ENCODE measurements around the gene TOMM22. TPM values are rescaled to one million over a fixed set of nuclear protein-coding genes. Genes with fewer than 3 reads are reported as not detected.

Gene TOMM22
- total RNA-seq, 2 donors from 2014 or later = 109 to 153 TPM

DNA sequence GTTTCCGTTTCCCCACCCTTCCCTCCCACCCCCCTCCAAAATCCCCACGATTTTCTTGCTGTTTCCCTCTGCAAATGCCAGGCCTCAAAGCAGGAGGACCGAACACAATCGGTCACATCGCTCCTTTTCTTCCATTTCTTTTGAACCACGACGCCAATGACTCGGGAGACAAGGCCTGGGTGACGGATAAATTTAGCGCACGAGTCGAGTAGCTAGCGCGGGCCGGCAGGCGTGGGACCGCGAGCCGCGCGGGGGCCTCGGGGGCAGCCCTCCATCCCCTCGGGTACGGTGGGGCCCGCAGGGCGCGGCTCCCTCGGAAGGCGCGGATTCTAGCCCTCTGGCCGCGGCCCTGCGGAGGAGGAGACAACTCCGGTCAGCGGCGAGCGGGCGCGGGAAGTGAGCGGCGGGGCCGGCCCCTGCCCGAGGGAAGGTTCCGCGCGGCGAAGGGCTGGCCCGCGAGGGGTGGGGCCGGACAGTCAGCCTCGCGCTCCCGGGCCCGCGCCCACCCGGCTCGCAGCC lies 18.6 kb downstream of the TOMM22 start:
- ATAC-seq = peak; percentile 57 to 67
- Mint-ChIP-seq H3K4me1 (ENCODE audit: low read depth in 2 of 2) (peaks cover 48 to 50% of the 10 kb centered on the region in 2 donors), H3K4me3 (peak overlapping the region; percentile 86), H3K27ac (peak overlapping the region; percentile 80 to 92), H3K9me3 (no peaks in the 10 kb centered on the region), H3K36me3 (peaks cover 7% of the 10 kb centered on the region), H3K27me3 (no peaks in the 10 kb centered on the region)
- DNase-seq (ENCODE audit: low spot score) = no peak

GRCh38 chr22:38700789-38701628 lies 19.3 kb downstream of the TOMM22 start, which contains the start of gene JOSD1:
TSS of gene JOSD1 (minus strand) at chr22:38700943. CDS start at chr22:38699987, 956 bp downstream.
- Mint-ChIP-seq H3K27me3 (no peaks in the 10 kb centered on the region), H3K4me3 (peak within 1 kb of the TSS; percentile 86), H3K4me1 (ENCODE audit: low read depth in 2 of 2) (peaks cover 50 to 53% of the 10 kb centered on the region in 2 donors), H3K36me3 (peaks cover 7% of the 10 kb centered on the region), H3K9me3 (no peaks in the 10 kb centered on the region), H3K27ac (peak within 1 kb of the TSS; percentile 80 to 92)
- ATAC-seq (peak; percentile 69 to 75), DNase-seq (ENCODE audit: low spot score) (peak; percentile 95)

- H3K36me3 Mint-ChIP-seq = peaks cover 8% of the 10 kb centered on the region
- no peak for DNase-seq (ENCODE audit: low spot score)
- H3K27me3 Mint-ChIP-seq = no peaks in the 10 kb centered on the region
- peaks cover 49 to 51% of the 10 kb centered on the region in 2 donors for H3K4me1 Mint-ChIP-seq (ENCODE audit: low read depth in 2 of 2)
- H3K9me3 Mint-ChIP-seq = no peaks in the 10 kb centered on the region
- peak overlapping the region; percentile 82 to 91 for H3K27ac Mint-ChIP-seq
- H3K4me3 Mint-ChIP-seq = peak overlapping the region; percentile 89
- ATAC-seq = no peak
Measured at GRCh38 chr22:38704654-38705234, 23.0 kb downstream of the TOMM22 start.

DNA sequence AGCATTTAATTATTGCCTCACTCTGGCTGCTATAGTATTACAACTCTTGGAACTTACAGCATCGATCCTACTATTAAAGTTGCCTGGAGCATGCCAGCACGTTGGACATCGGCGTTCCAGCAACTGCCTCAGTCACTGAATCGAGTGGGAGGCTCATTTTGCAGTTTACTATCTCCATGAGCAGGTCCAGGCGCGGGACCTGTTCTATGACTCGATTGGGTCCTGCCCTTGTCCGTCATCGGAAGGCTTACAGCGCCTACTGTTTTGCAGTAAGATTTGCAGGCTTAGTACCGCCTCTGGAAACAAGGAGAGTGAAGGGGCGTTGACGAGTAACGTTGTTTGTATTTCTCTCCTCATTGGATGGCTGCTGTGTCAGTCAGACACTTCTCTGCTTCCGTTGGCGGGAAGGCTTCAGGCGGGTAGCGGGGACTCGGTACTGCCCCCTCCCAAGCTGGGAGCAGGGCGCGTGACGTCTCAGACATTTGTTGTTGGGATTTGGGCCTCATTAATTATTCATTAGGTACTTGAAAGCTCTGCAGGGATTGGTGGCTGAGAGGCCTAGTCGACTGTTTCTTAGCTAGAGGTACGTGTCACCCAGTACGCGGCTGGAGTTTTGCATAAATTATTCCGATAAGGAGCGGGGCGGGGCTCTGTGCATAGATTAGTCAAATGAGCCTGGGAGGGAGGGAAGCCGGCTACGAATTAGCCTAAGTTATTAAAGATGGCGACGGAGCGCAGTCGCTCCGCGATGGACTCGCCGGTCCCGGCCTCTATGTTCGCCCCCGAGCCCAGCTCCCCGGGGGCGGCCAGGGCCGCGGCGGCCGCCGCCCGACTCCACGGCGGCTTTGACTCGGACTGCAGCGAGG lies 23.7 kb downstream of the TOMM22 start, which contains the start of gene GTPBP1:
TSS of gene GTPBP1 (plus strand) at position 710 of the 866 bp plus-strand sequence. CDS start at position 722, 12 bp downstream.
- H3K4me1 Mint-ChIP-seq (ENCODE audit: low read depth in 2 of 2) = peaks cover 43 to 49% of the 10 kb centered on the region in 2 donors

GRCh38 chr22:38706101-38706900 lies 24.5 kb downstream of the TOMM22 start:
- Mint-ChIP-seq H3K27ac (peak overlapping the region; percentile 82 to 96), H3K9me3 (no peaks in the 10 kb centered on the region), H3K27me3 (no peaks in the 10 kb centered on the region), H3K36me3 (peaks cover 13% of the 10 kb centered on the region), H3K4me3 (peak overlapping the region; percentile 97), H3K4me1 (ENCODE audit: low read depth in 2 of 2) (peaks cover 51 to 55% of the 10 kb centered on the region in 2 donors)
- DNase-seq (ENCODE audit: low spot score) (peak; percentile 69), ATAC-seq (no peak)

More for the DNA sequence above, 23.7 kb downstream of the TOMM22 start, which contains the start of gene GTPBP1:
- Mint-ChIP-seq H3K4me3 (peak within 1 kb of the TSS; percentile 97), H3K36me3 (peaks cover 8% of the 10 kb centered on the region), H3K9me3 (no peaks in the 10 kb centered on the region), H3K27me3 (no peaks in the 10 kb centered on the region), H3K27ac (peak within 1 kb of the TSS; percentile 82 to 96)
- ATAC-seq (peak; percentile 88 to 91), DNase-seq (ENCODE audit: low spot score) (peak; percentile 99)

DNA sequence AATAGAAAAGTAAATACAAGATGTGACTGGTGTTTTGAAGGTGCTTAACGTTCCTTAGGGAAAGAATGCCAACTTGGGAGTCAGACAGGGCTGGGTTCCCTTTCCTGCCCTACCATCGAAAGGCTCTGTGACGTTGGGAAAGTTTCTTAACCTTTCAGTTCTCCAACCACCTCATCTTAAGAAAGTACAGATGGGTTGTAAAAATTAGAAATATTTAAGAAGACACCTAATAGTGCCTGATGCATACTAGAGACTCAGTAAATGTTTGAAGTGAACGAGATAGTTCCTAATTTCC lies 25.1 kb downstream of the TOMM22 start:
- no peaks in the 10 kb centered on the region for H3K9me3 Mint-ChIP-seq
- no peaks in the 10 kb centered on the region for H3K27me3 Mint-ChIP-seq
- H3K36me3 Mint-ChIP-seq = peaks cover 13% of the 10 kb centered on the region
- DNase-seq (ENCODE audit: low spot score) (no peak), ATAC-seq (no peak)
- peak overlapping the region; percentile 82 to 96 for H3K27ac Mint-ChIP-seq
- peak overlapping the region; percentile 97 for H3K4me3 Mint-ChIP-seq
- peaks cover 50 to 53% of the 10 kb centered on the region in 2 donors for H3K4me1 Mint-ChIP-seq (ENCODE audit: low read depth in 2 of 2)

DNA sequence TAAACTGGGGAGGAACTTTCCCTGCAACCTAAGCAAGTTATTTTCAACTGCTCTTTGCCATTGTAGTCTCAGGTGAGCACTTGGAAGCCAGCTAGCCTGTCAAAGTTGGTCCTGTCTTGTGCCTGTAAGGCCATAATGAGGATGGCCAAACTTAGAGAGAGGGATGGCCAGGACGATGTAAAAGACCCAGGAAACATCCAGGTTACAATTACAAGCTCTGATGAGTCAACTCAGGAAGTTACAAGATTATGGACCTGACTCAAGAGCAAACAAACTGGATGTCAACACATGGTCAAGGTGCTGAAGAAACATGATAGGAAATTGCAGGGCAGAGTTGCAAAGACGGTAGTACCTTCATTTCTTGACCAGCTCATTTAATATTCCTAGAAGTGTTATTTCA lies 25.6 kb downstream of the TOMM22 start:
- peak overlapping the region; percentile 82 to 96 for H3K27ac Mint-ChIP-seq
- H3K9me3 Mint-ChIP-seq = no peaks in the 10 kb centered on the region
- H3K4me1 Mint-ChIP-seq (ENCODE audit: low read depth in 2 of 2) = peaks cover 55 to 58% of the 10 kb centered on the region in 2 donors
- no peak for DNase-seq (ENCODE audit: low spot score)
- peak overlapping the region; percentile 97 for H3K4me3 Mint-ChIP-seq
- no peaks in the 10 kb centered on the region for H3K27me3 Mint-ChIP-seq
- peaks cover 13% of the 10 kb centered on the region for H3K36me3 Mint-ChIP-seq
- ATAC-seq = no peak

GRCh38 chr22:38707984-38708383 lies 26.2 kb downstream of the TOMM22 start:
- peaks cover 58 to 65% of the 10 kb centered on the region in 2 donors for H3K4me1 Mint-ChIP-seq (ENCODE audit: low read depth in 2 of 2)
- no peaks in the 10 kb centered on the region for H3K9me3 Mint-ChIP-seq
- ATAC-seq (no peak), DNase-seq (ENCODE audit: low spot score) (no peak)
- H3K4me3 Mint-ChIP-seq = peak overlapping the region; percentile 97
- H3K27me3 Mint-ChIP-seq = no peaks in the 10 kb centered on the region
- peaks cover 13% of the 10 kb centered on the region for H3K36me3 Mint-ChIP-seq
- peak overlapping the region; percentile 82 to 96 for H3K27ac Mint-ChIP-seq

- Mint-ChIP-seq H3K36me3 (peaks cover 13% of the 10 kb centered on the region), H3K4me3 (peak overlapping the region; percentile 69)
Measured at GRCh38 chr22:38709306-38709705, 27.5 kb downstream of the TOMM22 start.

DNA sequence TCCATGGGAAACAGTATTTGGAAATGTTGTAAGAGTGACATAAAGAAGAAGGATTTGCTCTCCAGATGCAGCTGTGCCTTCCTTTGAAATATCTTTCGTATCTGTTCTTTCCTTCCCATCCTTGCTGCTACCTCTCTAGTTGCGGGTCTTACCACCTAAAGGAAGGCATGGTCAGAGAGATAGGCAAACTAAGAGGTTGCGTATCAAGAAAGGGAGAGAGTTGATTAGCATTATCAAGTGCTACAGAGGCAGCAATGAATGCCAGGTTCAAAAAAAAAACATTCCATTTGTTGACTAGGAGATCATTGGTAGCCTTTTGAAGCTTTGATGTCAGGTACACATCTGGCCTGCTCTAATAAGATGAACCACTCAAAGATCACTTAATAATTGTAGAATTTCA lies 28.6 kb downstream of the TOMM22 start:
- Mint-ChIP-seq H3K27ac (peak overlapping the region in 1 of 2 donors; percentile 57), H3K36me3 (peaks cover 13% of the 10 kb centered on the region), H3K4me1 (ENCODE audit: low read depth in 2 of 2) (peaks cover 74 to 79% of the 10 kb centered on the region in 2 donors), H3K9me3 (no peaks in the 10 kb centered on the region), H3K27me3 (no peaks in the 10 kb centered on the region), H3K4me3 (no peak overlapping the region)
- no peak for DNase-seq (ENCODE audit: low spot score)
- no peak for ATAC-seq

More at GRCh38 chr22:38709306-38709705, 27.5 kb downstream of the TOMM22 start:
- Mint-ChIP-seq H3K27ac (peak overlapping the region in 1 of 2 donors; percentile 96), H3K27me3 (no peaks in the 10 kb centered on the region), H3K9me3 (no peaks in the 10 kb centered on the region), H3K4me1 (ENCODE audit: low read depth in 2 of 2) (peaks cover 68 to 77% of the 10 kb centered on the region in 2 donors)
- ATAC-seq (no peak), DNase-seq (ENCODE audit: low spot score) (no peak)

DNA sequence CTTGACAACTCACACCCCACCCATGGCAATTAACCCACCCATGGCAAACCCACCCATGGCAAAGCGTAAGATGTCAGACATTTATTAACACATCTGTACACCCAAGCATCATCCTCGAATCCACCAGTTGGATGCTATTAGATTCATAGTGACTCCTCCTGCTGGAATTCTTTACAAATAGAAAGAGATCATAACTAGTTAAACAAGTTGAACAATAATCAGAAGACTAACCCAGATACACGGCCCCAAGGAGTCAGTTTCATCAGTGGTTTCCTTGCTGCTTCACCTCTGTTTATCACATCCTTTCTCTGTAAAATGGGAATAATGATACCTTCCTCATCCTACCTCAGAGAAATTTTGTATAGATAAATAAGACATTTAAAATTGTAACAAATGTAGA lies 29.1 kb downstream of the TOMM22 start:
- H3K4me1 Mint-ChIP-seq (ENCODE audit: low read depth in 2 of 2) = peaks cover 72 to 80% of the 10 kb centered on the region in 2 donors
- H3K4me3 Mint-ChIP-seq = no peak overlapping the region
- H3K36me3 Mint-ChIP-seq = peaks cover 13% of the 10 kb centered on the region
- DNase-seq (ENCODE audit: low spot score) (no peak), ATAC-seq (no peak)
- no peaks in the 10 kb centered on the region for H3K27me3 Mint-ChIP-seq
- no peaks in the 10 kb centered on the region for H3K9me3 Mint-ChIP-seq
- H3K27ac Mint-ChIP-seq = peak overlapping the region in 1 of 2 donors; percentile 57

DNA sequence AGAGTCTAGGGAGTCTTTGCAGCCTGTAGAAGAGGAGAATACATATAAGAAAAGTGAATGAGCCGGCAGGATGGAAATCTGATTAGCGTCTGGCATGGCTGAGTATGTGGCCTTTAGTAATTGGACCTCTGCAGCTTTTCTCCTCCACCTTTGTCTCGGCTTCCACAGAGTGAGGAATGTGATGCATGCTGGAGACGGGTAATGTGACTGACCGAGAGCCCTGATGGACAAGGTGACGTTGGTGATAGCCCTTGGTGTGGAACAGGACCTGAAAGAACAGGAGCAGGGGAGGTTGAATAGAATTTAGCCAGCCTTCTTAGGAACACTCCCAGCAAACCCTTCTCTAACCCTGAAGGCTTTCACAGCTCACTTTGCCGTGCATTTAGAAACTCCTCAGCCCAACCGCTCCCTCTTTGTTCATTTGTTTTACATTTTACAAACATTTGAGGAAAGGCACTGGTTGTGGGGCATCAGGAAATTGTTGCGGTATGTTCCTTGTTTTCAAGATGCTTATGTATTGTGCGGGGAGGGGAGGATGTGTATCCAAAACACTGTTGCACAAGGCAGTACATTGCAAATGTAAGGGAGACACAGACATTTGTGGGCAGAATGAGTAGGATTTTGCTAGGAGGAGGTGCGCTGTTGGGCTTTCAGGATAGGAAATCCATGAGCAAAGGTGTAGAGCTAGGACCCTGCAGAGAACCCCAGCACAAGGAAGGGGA lies 30.9 kb downstream of the TOMM22 start:
- H3K4me3 Mint-ChIP-seq = no peak overlapping the region

More for the DNA sequence above, 30.9 kb downstream of the TOMM22 start:
- DNase-seq (ENCODE audit: low spot score) (no peak), ATAC-seq (no peak)
- H3K27ac Mint-ChIP-seq = peak overlapping the region; percentile 6 to 47
- peaks cover 61 to 67% of the 10 kb centered on the region in 2 donors for H3K4me1 Mint-ChIP-seq (ENCODE audit: low read depth in 2 of 2)
- peaks cover 13% of the 10 kb centered on the region for H3K36me3 Mint-ChIP-seq
- no peaks in the 10 kb centered on the region for H3K27me3 Mint-ChIP-seq
- no peaks in the 10 kb centered on the region for H3K9me3 Mint-ChIP-seq
